Lung (tissue), 12 donors: ENCODE data around the gene ESPN. TPM values are rescaled to one million over a fixed set of nuclear protein-coding genes. Genes with fewer than 3 reads are reported as not detected.
"Not testable (repeated sequence)": the region's sequence is repeated elsewhere in the genome, so short reads cannot be mapped to it uniquely, and the experiment has no call there.

ENCODE experiments used
- ATAC-seq: fragments of 200-7000 bp; cut with Tn5 transposase; one replicate; pipeline ENCODE4 v1.9.1; 2020; ENCODE audit warnings: moderate number of reproducible peaks; ENCODE audit not compliant: insufficient read depth, low FRiP score
- DNase-seq, 3 donors: peaks; one replicate each; pipeline ENCODE4 v3.0.0-alpha.2; 2013 to 2017
- H3K27ac ChIP-seq, 2 donors: one replicate each; pipeline ENCODE4 v1.5.1; 2013; ENCODE audit warnings: mild to moderate bottlenecking in 2 of 2, moderate library complexity in 2 of 2, control low read depth in 1 of 2, inconsistent platforms in 1 of 2, low read depth in 1 of 2, low read length in 1 of 2
- H3K27me3 ChIP-seq, 3 donors: one replicate each; pipeline ENCODE4 v1.5.1; 2013; ENCODE audit warnings: low read length in 2 of 3; ENCODE audit not compliant: control insufficient read depth in 3 of 3, insufficient read depth in 3 of 3
- H3K36me3 ChIP-seq, 4 donors: one replicate each; pipeline ENCODE4 v1.5.1; 2013; ENCODE audit warnings: low read length in 4 of 4, mild to moderate bottlenecking in 1 of 4, moderate library complexity in 1 of 4; ENCODE audit not compliant: control insufficient read depth in 4 of 4, insufficient read depth in 4 of 4
- H3K4me1 ChIP-seq, 5 donors: one replicate each; pipeline ENCODE4 v1.5.1; 2013; ENCODE audit warnings: low read length in 5 of 5, mild to moderate bottlenecking in 2 of 5, moderate library complexity in 1 of 5; ENCODE audit not compliant: control insufficient read depth in 5 of 5, insufficient read depth in 5 of 5
- H3K4me3 ChIP-seq: one replicate; pipeline ENCODE4 v1.5.1; 2013; ENCODE audit warnings: mild to moderate bottlenecking, control low read depth, moderate library complexity
- H3K9ac ChIP-seq, 2 donors: one replicate each; pipeline ENCODE4 v1.5.1; 2013; ENCODE audit warnings: low read length in 2 of 2, control low read depth in 1 of 2; ENCODE audit not compliant: insufficient read depth in 1 of 2
- H3K9me3 ChIP-seq, 4 donors: one replicate each; pipeline ENCODE4 v1.5.1; 2013; ENCODE audit warnings: low read length in 3 of 4, mild to moderate bottlenecking in 1 of 4, moderate library complexity in 1 of 4; ENCODE audit not compliant: control insufficient read depth in 4 of 4, insufficient read depth in 3 of 4
- WGBS, 2 donors: extraction: QIAGEN DNeasy Blood & Tissue Kit; methylation state at CpG; one replicate each; pipeline ENCODE4 v1.1.7; 2013; 5-methylcytosine and 5-hydroxymethylcytosine counted together
- polyA plus RNA-seq, 2 donors: library from polyadenylated mRNA; stranded (reverse); fragments of 200-250 nt; gene quantifications; one replicate each; pipeline ENCODE4 v1.2.1, GENCODE V29; 2013
- total RNA-seq, 2 donors: library from RNA; depleted of rRNA in 1 of 2; stranded (reverse); fragments of >200 nt in 1 of 2; gene quantifications; one replicate each; pipeline ENCODE4 v1.2.1, GENCODE V29; 2014 to 2021
- TF ChIP-seq, protein P1 (sequence below): IDR thresholded peaks from 2 replicates; pipeline ENCODE4 v1.5.1; 2012; ENCODE audit warnings: mild to moderate bottlenecking; ENCODE audit errors: control extremely low read depth, extremely low read depth
- donor health status: control.
- donor health status: control.
- donor health status: Bipolar disorder and iron deficiency.
- donor health status: healthy.
- donor health status: DM: yes; HTN: yes; CAD: no.

The ESPN gene
- total and polyA plus RNA-seq, 4 donors, result 2.1 to 20.8 (median 7.4) TPM

DNA sequence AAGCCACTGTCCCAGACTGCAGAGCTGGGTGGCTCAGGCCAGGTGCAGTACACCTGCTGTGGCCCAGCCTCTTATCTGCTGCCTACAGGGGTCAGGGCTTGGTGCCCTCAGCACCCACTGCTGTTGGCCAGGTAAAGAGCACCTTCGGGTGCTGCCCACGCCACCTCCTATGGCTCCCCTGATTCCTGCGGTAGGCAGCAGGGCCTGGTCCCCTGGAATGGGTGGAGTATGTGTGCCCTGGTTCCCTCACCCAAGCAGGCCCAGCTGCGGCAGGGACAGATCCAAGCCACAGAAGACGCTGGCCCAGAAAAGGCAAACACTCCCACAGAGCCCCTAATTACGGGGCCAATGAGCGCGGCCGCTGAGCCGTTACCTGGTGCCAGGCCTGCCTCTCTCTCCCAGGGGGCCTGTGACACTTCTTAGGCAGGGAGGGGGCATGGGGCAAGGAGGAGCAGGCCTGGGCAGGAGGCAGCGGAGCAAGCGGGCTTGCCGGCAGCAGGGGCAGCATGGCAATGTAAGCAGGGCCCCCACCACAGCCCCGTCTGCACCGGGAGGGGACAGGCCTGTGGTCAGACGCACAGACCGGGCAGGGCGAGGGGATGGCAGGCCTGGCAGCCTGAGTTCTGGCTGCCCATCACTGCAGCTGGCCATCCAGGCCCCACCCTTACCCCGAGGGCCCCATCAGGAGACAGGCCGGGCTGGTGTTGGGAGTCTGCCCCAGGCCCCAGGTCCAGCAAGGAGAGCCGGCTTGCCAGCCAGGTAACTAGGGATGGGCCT lies 19.0 kb downstream of the ESPN start:
- WGBS, 2 donors, result 90 to 95% methylated on average over 21 of the region's 21 CpGs
- no peaks in the 10 kb centered on the region for H3K9me3 ChIP-seq
- peaks cover 0 to 2% (median 0%) of the 10 kb centered on the region in 5 donors for H3K4me1 ChIP-seq
- H3K9ac ChIP-seq, result no peak overlapping the region
- no peak overlapping the region for H3K4me3 ChIP-seq
- DNase-seq, result no peak
- TF ChIP-seq, protein P1, sequence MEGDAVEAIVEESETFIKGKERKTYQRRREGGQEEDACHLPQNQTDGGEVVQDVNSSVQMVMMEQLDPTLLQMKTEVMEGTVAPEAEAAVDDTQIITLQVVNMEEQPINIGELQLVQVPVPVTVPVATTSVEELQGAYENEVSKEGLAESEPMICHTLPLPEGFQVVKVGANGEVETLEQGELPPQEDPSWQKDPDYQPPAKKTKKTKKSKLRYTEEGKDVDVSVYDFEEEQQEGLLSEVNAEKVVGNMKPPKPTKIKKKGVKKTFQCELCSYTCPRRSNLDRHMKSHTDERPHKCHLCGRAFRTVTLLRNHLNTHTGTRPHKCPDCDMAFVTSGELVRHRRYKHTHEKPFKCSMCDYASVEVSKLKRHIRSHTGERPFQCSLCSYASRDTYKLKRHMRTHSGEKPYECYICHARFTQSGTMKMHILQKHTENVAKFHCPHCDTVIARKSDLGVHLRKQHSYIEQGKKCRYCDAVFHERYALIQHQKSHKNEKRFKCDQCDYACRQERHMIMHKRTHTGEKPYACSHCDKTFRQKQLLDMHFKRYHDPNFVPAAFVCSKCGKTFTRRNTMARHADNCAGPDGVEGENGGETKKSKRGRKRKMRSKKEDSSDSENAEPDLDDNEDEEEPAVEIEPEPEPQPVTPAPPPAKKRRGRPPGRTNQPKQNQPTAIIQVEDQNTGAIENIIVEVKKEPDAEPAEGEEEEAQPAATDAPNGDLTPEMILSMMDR, result no peak
- peaks cover 6 to 28% (median 23%) of the 10 kb centered on the region in 3 donors for H3K27me3 ChIP-seq
- H3K27ac ChIP-seq, result no peak overlapping the region
- H3K36me3 ChIP-seq, result no peaks in the 10 kb centered on the region
- no peak for ATAC-seq

DNA sequence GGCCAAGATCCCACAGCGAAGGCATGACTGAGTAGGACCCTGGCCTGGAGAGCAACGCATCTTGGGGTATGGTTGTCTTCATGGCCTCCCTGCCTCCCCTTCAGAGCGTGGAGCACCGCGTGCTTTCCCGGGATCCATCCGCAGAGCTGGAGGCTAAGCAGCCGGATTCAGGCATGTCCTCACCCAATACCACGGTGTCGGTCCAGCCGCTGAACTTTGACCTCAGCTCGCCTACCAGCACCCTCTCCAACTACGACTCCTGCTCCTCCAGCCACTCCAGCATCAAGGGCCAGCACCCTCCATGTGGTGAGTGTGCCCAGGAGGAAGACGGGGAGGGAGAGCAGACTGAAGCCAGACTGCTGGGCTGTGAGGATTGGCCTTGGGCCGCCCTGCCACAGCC lies 19.8 kb downstream of the ESPN start:
- no peaks in the 10 kb centered on the region for H3K9me3 ChIP-seq
- ATAC-seq (no peak), DNase-seq (no peak)
- H3K4me3 ChIP-seq, result no peak overlapping the region
- peaks cover 0 to 4% (median 0%) of the 10 kb centered on the region in 5 donors for H3K4me1 ChIP-seq
- 87 to 96% methylated on average over 14 to 15 of the region's 15 CpGs for WGBS, 2 donors
- H3K36me3 ChIP-seq, result no peaks in the 10 kb centered on the region
- TF ChIP-seq, protein P1, result no peak
- H3K27me3 ChIP-seq, result peaks cover 6 to 27% (median 20%) of the 10 kb centered on the region in 3 donors
- H3K9ac ChIP-seq, result no peak overlapping the region
- no peak overlapping the region for H3K27ac ChIP-seq

DNA sequence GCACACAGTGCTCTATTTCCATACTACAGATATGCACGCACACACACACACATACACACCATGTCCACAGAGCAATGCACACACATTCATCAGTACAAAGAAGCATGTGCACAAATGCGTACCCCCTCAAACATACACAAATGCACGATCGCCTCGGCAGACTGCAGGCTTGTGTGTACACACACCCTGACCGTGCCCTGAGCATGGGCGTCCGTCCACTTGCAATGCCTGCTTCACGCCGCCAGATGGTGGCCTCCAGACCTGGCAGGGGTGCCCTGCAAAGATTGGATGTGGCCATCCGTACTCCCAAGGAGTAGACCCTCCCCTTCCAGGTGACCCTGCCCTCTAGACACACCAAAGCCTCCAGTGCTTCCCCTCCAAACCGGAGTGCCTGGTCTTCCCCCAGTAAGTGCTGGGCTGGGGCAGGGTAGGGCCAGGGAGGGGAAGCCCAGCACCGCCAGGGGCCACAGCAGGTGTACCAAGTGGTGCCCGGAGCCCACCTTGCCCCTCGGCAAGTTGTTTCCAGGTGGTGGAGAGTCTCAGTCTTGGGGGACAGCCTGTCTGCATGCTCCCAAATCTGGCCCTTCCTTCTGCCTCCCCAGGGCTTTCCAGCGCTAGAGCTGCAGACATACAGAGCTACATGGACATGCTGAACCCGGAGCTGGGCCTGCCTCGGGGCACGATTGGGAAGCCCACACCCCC lies 20.6 kb downstream of the ESPN start:
- H3K36me3 ChIP-seq, result no peaks in the 10 kb centered on the region
- H3K9me3 ChIP-seq, result no peaks in the 10 kb centered on the region
- peaks cover 0 to 6% (median 0%) of the 10 kb centered on the region in 5 donors for H3K4me1 ChIP-seq
- DNase-seq (peak in 1 of 3 donors; percentile 48), ATAC-seq (no peak)
- H3K27ac ChIP-seq, result no peak overlapping the region
- TF ChIP-seq, protein P1, result no peak
- WGBS, 2 donors, result 49 to 52% methylated on average over 19 of the region's 19 CpGs
- no peak overlapping the region for H3K4me3 ChIP-seq
- H3K9ac ChIP-seq, result no peak overlapping the region
- peaks cover 6 to 27% (median 26%) of the 10 kb centered on the region in 3 donors for H3K27me3 ChIP-seq

DNA sequence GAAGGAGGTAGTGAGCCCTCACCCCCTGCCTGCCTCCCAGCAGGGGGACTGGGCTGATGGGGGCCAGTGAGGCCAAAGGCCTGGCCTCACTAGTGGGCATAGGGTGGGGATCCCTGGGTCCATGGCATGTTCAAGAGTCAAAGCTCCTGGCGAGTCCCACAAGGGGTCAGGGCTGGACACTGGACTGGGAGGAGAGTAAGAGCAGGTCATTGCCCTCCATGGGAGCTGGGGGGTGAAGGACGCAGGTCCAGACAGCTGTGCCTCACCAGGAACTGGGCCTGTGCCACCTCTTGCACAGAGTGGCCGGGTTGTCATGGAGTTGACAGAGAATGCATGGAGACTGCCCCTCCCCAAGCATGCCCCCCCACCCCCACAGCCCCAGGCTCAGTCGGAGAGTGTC lies 21.4 kb downstream of the ESPN start:
- H3K9me3 ChIP-seq, H3K27ac ChIP-seq, H3K36me3 ChIP-seq, H3K4me3 ChIP-seq, H3K9ac ChIP-seq, ATAC-seq, DNase-seq, H3K4me1 ChIP-seq: not testable (repeated sequence)
- 81 to 86% methylated on average over 3 to 4 of the region's 4 CpGs for WGBS, 2 donors
- H3K27me3 ChIP-seq, result peaks cover 5 to 32% (median 29%) of the 10 kb centered on the region in 3 donors
